HCEC 1CT (cell line): ENCODE results near the gene INHA.

Experiments used
- DNase-seq: peaks from one replicate; pipeline ENCODE4 v3.0.0-alpha.2; 2017

INHA gene

DNA sequence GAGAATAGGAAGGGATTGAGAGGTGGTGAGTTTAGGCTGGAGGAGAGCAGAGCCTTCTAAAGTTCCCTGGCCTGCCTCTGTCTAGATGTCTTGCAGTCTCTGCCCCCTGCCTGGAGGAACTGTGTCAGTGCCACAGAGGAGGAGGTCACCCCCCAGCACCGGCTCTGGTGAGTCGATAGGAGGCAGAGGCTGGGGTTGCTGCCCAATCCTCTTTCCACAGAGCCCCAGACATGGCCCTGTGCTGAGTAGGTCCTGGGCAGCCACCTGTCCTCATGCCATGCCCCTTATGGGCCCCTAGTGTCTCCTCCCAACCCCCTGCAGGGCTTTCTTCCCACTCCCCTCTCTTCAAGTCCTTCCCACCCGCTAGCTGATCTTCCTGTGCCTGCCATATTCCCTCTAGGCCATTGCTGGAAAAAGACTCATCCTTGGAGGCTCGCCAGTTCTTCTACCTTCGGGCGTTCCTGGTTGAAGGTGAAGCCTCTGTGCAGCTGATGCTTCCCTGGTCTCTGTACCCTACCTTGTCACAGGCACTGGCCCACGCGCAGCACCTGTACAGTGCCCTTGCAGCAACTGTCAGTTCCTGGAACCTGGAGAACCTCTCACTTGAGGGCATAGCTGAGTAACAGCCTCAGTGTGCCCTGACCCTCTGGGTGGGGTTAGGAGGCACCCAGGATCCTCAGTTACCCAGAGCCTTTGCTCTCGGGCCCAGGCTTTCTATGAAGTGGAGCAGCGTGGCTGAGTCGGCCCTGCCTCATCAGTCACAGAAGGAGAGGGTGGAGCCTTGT, 42.2 kb downstream of the INHA start:
- DNase-seq, result no peak

DNA sequence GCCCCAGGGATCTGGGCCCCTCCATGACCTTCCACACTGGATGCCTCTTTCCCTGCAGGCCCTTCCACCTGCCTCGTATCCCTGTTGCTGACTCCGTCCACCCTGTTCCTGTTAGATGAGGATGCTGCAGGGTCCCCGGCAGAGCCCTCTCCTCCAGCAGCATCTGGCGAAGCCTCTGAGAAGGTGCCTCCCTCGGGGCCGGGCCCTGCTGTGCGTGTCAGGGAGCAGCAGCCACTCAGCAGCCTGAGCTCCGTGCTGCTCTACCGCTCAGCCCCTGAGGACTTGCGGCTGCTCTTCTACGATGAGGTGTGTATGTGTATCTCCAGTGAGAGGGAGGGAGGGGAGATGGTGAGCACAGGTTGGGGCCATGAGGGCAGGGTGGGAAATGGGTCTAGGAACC, 42.9 kb downstream of the INHA start:
- no peak for DNase-seq

DNA sequence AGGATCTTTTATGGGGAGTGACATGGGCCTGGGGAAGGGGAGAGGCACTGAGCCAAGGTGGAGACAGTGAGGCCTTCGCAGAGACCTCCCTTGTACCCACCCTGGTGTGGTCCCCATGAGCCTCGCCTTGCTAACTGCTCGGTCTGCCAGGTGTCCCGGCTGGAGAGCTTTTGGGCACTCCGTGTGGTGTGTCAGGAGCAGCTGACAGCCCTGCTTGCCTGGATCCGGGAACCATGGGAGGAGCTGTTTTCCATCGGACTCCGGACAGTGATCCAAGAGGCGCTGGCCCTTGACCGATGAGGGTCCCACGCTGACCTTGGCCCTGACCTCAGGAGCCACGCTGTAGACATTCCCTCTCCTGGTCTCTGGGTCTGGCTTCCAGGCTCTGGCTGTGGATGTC, 43.8 kb downstream of the INHA start:
- DNase-seq, result no peak

DNA sequence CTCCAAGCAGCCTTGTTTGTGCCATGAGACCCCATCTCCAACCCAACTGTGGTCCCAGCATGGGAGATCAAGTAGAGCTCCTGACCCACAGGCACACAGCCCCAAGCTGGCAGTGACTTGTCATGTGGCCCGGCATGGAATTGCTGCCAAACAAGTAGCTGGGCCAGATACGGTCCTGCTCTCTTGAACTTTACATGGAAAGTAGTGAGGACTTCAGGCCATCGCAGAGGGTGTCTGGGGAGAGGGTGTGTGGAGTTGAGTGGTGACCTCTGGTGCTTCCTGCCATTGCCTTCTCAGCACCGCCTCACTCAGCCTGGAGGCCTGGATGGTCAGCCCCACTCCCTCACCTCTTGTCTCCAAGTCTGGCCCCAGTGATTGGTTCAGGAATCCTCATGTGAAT, 44.4 kb downstream of the INHA start:
- no peak for DNase-seq

DNA sequence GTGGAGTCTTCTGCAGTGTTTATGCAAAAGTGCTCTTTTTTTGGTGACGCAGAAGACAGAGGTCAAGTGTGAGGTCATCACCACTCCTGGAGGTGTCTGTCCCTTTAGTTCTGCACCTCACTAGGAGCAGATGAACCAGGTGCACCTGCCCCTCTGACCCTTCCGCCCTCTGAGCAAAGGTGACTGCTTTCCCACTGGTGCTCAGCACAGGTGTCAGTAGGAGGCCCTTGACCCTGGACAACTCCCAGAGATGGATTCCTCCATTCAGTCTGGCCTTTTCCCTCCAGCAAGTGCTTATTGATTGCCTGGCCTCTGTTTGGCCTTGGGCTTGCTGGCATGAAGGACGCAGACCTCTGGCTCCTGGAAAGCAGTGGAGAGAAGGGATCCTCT, 46.6 kb downstream of the INHA start:
- DNase-seq, result no peak

DNA sequence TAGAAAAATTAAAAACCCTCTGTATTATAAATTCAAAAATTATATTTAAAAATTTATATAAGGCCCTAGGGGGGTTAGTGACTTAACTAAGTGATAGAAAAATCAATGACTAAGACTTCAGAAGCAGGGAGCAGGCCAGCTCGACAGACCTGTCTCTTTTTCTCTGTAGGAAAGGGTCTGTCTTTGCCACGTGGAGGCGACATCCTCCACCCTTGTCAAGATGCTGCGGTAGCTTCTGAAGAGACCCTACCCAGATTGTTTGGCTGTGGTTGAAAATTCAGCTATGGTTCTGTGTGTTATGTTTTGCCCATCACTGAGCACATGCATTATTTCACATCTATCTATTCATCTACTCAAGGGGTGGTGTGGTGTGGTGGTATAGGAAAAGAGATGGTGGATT, 47.1 kb downstream of the INHA start:
- no peak for DNase-seq

DNA sequence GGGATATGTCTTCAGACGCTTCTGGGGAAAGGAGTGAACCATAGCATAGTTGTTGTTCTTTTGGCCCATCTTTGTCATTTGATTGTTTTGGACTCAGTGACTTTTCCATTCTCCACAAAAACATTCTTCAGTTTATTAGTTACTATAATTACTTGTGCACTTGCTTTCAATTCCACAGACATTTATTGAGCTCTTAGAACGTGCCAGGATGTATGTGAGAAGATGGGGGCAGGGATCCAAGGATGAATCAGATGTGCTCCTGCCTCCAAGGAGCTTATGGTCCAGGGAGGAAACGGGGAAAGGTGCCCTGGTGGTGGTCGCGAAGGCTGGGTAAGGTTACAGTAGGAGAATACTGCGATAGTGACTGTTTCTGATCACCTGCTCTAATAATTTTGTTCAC, 48.4 kb downstream of the INHA start:
- no peak for DNase-seq

DNA sequence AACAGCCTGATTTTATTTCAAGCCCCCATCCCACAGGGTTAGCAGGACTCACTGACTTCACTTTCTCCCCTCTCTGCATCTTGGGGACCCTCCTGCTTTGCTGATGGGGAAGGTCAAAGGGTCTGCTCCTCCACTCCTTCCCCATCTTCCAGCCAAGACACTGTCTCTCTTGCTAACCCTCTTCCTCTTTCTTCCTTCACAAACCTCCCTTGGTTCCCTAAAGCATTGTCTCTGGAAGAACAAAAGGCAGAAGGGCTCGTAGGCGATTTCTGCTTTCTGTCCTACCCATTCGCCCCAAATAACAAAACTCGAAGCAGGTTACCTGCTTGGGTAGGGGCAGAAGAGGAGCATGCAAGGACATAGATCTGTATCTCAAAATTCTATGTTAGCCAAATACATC, 49.8 kb downstream of the INHA start:
- no peak for DNase-seq

DNA sequence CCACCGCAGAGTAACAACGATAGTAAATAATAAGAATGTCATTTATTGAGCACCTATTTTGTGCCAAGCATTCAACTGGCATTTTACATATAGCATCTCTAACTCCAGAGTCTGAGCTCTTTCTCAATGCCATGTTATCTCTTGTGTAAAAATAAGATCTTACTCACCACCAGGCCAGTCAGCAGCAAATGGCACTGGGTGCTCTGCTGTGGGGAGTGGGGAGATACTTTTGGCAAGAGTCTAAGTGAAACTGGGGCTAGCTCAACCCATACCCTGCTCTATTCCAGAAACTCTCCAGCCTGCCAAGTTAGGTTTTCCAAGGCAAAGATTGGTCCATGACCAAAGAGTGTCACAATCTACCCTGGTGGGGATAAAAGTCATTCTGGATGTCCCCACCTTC, 50.4 kb downstream of the INHA start:
- DNase-seq, result no peak

DNA sequence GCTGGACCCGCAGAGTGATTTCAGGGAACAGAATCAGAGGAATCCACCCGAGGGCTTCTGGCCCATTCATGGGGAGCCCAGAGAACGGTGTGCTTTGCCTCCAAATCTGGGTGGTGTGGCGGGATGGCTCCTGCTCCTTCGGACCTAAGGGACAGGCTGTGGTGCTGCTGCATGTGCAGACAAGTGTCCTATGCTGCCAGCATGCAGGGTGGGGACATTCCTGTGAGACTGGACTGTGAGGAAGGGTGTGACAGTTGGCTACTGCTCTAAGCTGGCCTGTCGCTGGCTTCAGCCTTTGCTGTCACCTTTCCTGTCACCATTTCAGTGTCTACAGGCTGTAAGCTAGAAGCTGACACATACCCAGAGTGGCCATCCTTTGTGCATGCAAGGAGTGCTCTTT, 52.5 kb downstream of the INHA start:
- DNase-seq, result no peak

DNA sequence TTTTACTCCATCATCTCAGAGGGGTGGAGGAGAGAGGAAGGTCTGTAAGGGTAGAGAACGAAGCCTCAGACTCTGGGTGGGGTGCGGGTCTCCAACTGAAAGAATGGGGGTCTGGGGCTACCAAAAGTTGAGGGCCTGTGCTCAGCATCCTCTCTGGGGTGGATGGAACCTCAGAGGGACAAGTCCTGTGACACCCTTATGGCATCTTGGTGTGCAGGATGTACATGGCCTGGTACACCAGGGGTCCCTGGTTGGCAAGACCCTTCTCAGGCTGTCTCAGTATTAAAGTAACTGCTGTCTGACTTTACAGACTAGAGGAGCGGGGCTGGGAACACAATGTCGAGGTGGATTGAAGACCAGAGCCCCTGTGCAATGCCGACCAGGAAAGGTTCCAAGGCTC, 53.1 kb downstream of the INHA start:
- DNase-seq, result no peak
